Endothelial cell (in vitro differentiated cells): ENCODE measurements around the gene ARHGAP12. TPM values are rescaled to one million over a fixed set of nuclear protein-coding genes. Genes with fewer than 3 reads are reported as not detected.
A peak's percentile ranks its signal among the peaks of the same experiment; 100 is the strongest.

ENCODE experiments used
- DNase-seq: peaks from one replicate; pipeline ENCODE4 v3.0.0; 2021; ENCODE audit warnings: low spot score
- H3K27ac Mint-ChIP-seq: one replicate; pipeline ENCODE4 v1.8.0; 2021; ENCODE audit warnings: mixed read lengths, inconsistent platforms; ENCODE audit not compliant: unreplicated experiment
- H3K27me3 Mint-ChIP-seq: one replicate; pipeline ENCODE4 v1.8.0; 2021; ENCODE audit warnings: mild to moderate bottlenecking, moderate library complexity, mixed read lengths, inconsistent platforms; ENCODE audit not compliant: unreplicated experiment
- H3K36me3 Mint-ChIP-seq: one replicate; pipeline ENCODE4 v1.8.0; 2021; ENCODE audit warnings: mild to moderate bottlenecking, low read depth, mixed read lengths, inconsistent platforms; ENCODE audit not compliant: unreplicated experiment
- H3K4me1 Mint-ChIP-seq: one replicate; pipeline ENCODE4 v1.8.0; 2021; ENCODE audit warnings: mild to moderate bottlenecking, mixed read lengths, inconsistent platforms; ENCODE audit not compliant: unreplicated experiment
- H3K4me3 Mint-ChIP-seq: one replicate; pipeline ENCODE4 v1.8.0; 2021; ENCODE audit warnings: mild to moderate bottlenecking, mixed read lengths, inconsistent platforms; ENCODE audit not compliant: unreplicated experiment
- H3K9me3 Mint-ChIP-seq: one replicate; pipeline ENCODE4 v1.8.0; 2021; ENCODE audit warnings: mixed read lengths, inconsistent platforms; ENCODE audit not compliant: unreplicated experiment
- total RNA-seq: library from RNA; stranded (reverse); fragmentation: NEBNext Ultra II Directional; extraction: Animal tissue kit (Norgen Biotek cat#: 25700); gene quantifications from one replicate; pipeline ENCODE4 v1.2.1, GENCODE V29; 2021; ENCODE audit not compliant: unreplicated experiment
- TF ChIP-seq, protein P1 (sequence below): fragments of 200-600 bp; sonication (generic); IDR thresholded peaks from one replicate; pipeline ENCODE4 v1.5.0; 2021; ENCODE audit warnings: antibody characterized with exemption; ENCODE audit not compliant: unreplicated experiment

ARHGAP12 gene
- total RNA-seq, 1 donor from 2014 or later: 39.0 TPM

DNA sequence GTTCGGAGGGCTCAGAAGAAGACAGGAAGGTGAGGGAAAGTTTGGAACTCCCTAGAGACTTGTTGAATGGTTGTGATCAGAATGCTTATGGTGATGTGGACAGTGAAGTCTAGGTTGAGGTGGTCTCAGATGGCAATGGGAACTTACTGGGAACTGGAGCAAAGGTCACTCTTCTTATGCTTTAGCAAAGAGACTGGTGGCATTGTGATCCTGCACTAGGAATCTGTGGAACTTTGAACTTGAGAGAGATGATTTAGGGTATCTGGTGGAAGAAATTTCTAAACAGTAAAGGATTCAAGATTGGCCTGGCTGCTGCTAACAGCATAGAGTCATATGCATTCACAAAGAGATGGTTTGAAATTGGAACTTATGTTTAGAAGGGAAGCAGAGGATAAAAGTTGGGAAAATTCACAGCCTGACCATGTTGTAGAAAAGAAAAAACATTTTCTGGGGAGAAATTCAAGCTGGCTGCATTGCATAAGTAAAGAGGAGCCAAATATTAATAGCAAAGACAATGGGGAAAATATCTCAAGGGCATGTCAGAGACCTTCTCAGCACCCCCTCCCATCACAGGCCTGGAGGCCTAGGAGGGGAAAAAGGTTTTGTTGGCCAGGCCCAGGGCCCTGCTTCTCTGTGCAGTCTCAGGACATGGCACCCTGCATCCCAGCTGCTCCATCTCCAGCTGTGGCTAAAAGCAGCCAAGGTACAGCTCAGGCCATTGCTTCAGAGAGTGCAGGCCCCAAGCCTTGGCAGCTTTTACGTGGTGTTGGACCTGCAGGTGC lies 26.0 kb upstream of the ARHGAP12 start:
- peaks cover 5% of the 10 kb centered on the region for H3K4me1 Mint-ChIP-seq
- H3K36me3 Mint-ChIP-seq: peaks cover 25% of the 10 kb centered on the region
- TF ChIP-seq, protein P1, sequence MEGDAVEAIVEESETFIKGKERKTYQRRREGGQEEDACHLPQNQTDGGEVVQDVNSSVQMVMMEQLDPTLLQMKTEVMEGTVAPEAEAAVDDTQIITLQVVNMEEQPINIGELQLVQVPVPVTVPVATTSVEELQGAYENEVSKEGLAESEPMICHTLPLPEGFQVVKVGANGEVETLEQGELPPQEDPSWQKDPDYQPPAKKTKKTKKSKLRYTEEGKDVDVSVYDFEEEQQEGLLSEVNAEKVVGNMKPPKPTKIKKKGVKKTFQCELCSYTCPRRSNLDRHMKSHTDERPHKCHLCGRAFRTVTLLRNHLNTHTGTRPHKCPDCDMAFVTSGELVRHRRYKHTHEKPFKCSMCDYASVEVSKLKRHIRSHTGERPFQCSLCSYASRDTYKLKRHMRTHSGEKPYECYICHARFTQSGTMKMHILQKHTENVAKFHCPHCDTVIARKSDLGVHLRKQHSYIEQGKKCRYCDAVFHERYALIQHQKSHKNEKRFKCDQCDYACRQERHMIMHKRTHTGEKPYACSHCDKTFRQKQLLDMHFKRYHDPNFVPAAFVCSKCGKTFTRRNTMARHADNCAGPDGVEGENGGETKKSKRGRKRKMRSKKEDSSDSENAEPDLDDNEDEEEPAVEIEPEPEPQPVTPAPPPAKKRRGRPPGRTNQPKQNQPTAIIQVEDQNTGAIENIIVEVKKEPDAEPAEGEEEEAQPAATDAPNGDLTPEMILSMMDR: no peak
- no peak overlapping the region for H3K27ac Mint-ChIP-seq
- H3K4me3 Mint-ChIP-seq: peak overlapping the region; percentile 61
- no peak for DNase-seq
- H3K9me3 Mint-ChIP-seq: peaks cover 9% of the 10 kb centered on the region
- H3K27me3 Mint-ChIP-seq: peaks cover 9% of the 10 kb centered on the region

GRCh38 chr10:31953480-31953879 lies 24.8 kb upstream of the ARHGAP12 start:
- TF ChIP-seq, protein P1: no peak
- Mint-ChIP-seq H3K9me3 (peaks cover 9% of the 10 kb centered on the region), H3K4me1 (peaks cover 5% of the 10 kb centered on the region), H3K36me3 (peaks cover 25% of the 10 kb centered on the region), H3K27ac (no peak overlapping the region), H3K27me3 (peaks cover 9% of the 10 kb centered on the region), H3K4me3 (no peak overlapping the region)
- DNase-seq: no peak

DNA sequence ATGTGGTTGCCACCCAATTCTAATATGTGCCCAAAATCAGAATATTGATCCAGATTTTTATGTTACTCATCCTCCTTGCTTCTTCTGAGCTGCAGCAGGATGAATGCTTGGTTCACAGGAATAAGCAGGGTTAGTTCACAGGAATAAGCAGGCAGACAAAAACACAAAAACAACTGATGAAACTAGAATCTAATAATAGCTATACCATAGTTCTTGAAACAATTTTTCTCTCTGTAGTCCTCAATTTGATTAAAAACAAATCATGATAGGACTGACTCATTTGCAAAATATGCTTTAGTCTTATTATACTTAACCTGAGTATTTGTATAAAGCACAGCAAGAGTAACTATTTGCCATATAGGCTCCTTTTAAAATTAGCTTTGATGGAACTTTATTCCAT lies 24.4 kb upstream of the ARHGAP12 start:
- Mint-ChIP-seq H3K9me3 (peaks cover 9% of the 10 kb centered on the region), H3K27ac (no peak overlapping the region), H3K4me1 (peaks cover 5% of the 10 kb centered on the region), H3K4me3 (no peak overlapping the region), H3K27me3 (peaks cover 9% of the 10 kb centered on the region), H3K36me3 (peaks cover 25% of the 10 kb centered on the region)
- no peak for DNase-seq
- TF ChIP-seq, protein P1: no peak

DNA sequence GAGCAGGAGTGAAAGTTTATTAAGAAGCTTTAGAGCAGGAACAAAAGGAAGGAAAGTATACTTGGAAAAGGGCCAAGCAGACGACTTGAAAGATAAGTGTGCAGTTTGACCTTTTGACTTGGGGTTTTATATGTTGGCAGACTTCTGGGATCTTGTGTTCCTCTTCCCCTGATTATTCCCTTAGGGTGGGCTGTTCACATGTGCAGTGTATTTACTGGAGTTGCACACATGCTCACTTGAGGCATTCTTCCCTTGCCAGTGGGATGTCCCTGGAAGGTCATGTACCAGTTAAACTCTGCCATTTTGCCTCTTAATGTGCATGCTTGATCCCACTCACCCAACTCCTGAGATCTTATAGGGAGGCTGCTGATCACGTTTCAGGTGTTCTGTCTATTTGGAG lies 23.4 kb upstream of the ARHGAP12 start:
- Mint-ChIP-seq H3K9me3 (peaks cover 9% of the 10 kb centered on the region), H3K27me3 (peaks cover 9% of the 10 kb centered on the region), H3K36me3 (peaks cover 25% of the 10 kb centered on the region), H3K4me3 (no peak overlapping the region), H3K4me1 (peaks cover 9% of the 10 kb centered on the region), H3K27ac (no peak overlapping the region)
- DNase-seq: no peak
- TF ChIP-seq, protein P1: no peak

- Mint-ChIP-seq H3K4me3 (no peak overlapping the region), H3K27ac (no peak overlapping the region), H3K4me1 (peaks cover 20% of the 10 kb centered on the region), H3K36me3 (peaks cover 11% of the 10 kb centered on the region), H3K27me3 (peaks cover 7% of the 10 kb centered on the region), H3K9me3 (peaks cover 5% of the 10 kb centered on the region)
- TF ChIP-seq, protein P1: no peak
- no peak for DNase-seq
These were observed 20.6 kb upstream of the ARHGAP12 start for GRCh38 chr10:31949266-31949665.
